Gastrocnemius medialis (tissue), 4 donors: ENCODE results near the gene GPRC5C.

Experiments
- POLR2A ChIP-seq, 2 donors: fragments of 450-650 bp; IDR thresholded peaks; one replicate each; pipeline ENCODE4 v1.6.1; 2017; ENCODE audit warnings: antibody characterized with exemption in 2 of 2, mild to moderate bottlenecking in 2 of 2, moderate library complexity in 2 of 2
- TF ChIP-seq, protein P1 (sequence below), 5 experiments: fragments of 450-650 bp in 3 of 5; fragments of 200-600 bp in 2 of 5; sonication (generic) in 2 of 5; IDR thresholded peaks in 4 of 5; conservative IDR thresholded peaks in 1 of 5; 1 replicate in 4 of 5; 2 replicates in 1 of 5; pipeline ENCODE4 v1.5.1; 2016 to 2019; ENCODE audit warnings: antibody characterized with exemption in 5 of 5, mild to moderate bottlenecking in 3 of 5, moderate library complexity in 3 of 5

DNA sequence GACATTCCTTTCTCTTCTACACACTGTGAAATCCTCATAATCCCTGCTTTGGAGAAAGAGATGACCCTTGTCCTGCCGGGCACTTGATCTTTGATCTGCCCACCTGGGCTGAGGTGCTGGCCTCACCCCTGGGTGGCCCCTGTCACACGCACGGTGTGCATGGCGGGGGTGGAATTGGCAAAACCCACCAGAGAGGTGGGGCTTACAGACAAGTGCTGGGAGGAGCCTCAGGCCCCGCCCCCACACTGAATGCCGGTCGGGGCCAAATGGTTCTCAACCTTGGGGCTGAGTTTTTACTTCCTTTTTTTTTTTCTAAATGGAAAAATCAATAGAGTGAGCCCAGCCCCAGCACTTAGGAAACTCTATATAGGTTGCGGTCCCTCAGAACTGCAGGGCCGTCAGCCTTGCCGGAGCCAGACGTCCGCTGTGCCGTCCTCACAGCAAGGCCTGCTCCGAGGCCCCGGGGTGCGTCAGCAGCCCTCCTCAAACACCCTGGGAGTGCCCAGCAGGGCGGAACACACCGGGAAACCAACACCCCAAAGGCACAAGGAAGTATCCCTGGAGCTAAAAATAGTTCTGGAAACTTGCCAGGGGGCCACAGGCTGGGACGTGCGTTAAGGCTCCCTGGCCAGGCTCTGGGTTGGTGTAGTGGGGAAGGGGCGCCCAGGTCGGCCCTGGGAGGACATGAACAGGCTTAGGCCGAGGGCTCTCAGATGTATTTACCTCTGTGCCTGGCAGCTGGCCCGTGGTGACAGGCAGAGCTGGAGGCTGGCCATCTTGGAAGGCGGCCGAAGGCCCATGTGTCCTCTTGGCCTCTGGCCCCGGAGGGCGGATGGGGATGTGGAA lies 11.0 kb downstream of the GPRC5C start:
- TF ChIP-seq, protein P1, sequence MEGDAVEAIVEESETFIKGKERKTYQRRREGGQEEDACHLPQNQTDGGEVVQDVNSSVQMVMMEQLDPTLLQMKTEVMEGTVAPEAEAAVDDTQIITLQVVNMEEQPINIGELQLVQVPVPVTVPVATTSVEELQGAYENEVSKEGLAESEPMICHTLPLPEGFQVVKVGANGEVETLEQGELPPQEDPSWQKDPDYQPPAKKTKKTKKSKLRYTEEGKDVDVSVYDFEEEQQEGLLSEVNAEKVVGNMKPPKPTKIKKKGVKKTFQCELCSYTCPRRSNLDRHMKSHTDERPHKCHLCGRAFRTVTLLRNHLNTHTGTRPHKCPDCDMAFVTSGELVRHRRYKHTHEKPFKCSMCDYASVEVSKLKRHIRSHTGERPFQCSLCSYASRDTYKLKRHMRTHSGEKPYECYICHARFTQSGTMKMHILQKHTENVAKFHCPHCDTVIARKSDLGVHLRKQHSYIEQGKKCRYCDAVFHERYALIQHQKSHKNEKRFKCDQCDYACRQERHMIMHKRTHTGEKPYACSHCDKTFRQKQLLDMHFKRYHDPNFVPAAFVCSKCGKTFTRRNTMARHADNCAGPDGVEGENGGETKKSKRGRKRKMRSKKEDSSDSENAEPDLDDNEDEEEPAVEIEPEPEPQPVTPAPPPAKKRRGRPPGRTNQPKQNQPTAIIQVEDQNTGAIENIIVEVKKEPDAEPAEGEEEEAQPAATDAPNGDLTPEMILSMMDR (IDR thresholded peaks at IDR 0.05 in 4 of 5, conservative IDR thresholded peaks at IDR 0.05 in 1 of 5): no peak
- TF ChIP-seq POLR2A (IDR thresholded peaks at IDR 0.05): peak; percentile 77 to 81
